Measurements from ENCODE around the gene ARFGAP1.
"Not testable (repeated sequence)": the region's sequence is repeated elsewhere in the genome, so short reads cannot be mapped to it uniquely, and the experiment has no call there.

Gene ARFGAP1

GRCh38 chr20:63293456-63293855 lies 20.8 kb downstream of the ARFGAP1 start:
- DNase-seq = no peak

DNA sequence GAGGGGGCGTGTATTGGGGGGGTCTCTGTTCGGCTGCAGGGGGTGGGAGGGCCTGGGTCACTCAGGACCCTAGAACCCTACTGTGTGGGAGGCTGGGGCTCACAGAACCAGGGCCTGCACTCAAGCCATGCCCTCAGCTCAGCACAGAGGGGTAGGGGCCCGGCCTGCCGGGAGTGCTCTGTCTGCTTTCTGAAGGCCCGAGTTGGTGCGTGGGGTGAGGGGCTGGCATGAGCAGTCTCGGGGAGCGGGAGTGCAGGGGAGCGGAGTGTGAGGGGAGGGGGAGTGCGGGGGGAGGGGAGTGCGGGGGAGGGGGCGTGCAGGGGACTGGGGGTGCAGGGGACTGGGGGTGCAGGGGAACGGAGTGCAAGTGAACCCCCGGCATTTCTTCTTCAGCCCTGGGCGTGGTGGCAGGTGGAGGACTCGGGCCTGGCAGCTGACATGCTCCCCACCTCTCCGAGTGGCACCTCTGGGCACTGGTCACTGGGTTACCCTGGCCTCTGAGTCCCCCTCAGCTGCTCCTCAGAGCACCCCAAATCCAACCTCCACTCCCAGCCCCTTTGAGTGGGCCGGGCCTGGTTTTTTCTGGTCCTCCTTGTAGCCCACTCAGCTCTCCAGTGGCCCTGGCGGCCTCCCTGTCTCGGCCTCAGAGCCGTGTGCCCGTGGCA lies 21.4 kb downstream of the ARFGAP1 start:
- no peak for DNase-seq

DNA sequence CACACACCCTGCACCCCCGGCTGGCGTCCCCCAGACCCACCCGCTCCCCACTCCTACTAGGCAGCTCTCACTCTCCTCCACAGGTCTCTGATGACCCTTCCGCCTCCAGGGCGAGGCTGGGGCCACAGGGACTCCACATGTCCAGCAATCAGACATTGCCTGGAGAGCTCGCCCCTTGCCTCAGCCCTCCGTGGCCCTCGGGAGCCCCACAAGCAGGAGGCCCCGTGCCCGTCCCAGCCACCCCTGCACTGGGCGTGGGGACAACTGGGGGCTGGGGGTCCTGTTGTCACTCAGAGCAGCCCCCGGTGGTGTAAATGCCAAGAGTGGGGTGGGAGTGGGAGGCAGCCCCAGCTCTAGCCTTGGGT lies 21.9 kb downstream of the ARFGAP1 start:
- no peak for DNase-seq

DNA sequence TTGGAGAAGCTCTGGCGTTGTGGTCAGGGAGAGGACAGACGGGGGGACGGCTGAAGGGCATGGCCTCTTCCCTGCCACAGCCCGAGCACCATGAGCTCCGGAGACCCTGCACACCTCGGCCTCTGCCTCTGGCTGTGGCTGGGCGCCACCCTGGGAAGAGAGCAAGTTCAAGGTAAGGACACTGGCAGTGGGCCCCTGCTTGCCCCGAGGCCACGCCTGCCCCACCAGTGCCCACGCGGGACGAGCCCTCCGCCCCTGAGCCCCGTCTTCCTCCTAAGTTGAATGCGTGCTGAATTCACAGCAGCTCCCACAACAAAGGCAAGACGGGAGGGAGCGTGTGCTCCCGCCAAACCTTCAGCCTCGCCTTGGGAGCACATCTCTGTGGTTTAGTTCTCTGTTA lies 22.4 kb downstream of the ARFGAP1 start:
- DNase-seq = no peak

DNA sequence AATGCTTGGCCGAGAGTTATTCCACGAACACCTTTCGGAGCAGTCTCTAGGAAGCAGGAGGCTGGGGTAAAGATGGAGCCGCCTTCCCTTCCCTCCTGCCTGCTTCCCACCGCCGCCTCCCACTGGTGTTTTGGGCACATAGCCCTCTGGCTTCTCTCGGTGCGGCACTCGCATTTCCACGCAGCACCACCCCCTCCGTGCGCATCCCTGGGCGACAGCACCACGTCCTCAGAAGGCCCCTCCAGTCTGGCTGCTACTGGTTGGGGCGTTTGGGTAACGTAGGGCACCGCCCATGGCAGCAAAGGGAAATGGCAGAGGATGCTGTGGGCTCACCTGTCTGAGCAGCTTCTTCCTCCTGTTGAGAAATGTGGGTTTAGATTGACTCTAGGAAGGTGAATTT lies 22.8 kb downstream of the ARFGAP1 start:
- no peak for DNase-seq

GRCh38 chr20:63295846-63296245 lies 23.2 kb downstream of the ARFGAP1 start:
- no peak for DNase-seq

- DNase-seq = no peak
Measured at GRCh38 chr20:63296531-63297299, 24.1 kb downstream of the ARFGAP1 start.

DNA sequence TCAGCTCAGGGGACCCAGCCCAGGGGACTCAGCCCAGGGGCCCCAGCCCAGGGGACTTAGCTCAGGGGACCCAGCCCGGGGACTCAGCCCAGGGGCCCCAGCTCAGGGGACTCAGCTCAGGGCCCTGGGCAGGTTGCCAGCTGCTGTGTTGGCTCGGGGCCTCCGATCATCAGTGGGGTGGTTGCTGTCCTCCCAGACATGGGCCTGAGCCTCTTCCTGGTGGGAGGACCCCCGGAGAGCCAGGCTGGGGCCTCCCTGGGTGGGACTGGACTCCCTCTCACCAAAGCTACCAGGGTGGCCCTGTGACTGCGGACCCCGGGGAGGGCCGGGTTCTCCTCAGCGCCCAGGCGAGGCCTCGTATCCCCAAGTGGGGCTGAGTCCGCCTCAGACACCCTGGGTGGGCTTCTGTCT lies 24.8 kb downstream of the ARFGAP1 start:
- DNase-seq = no peak

GRCh38 chr20:63297796-63298572 lies 25.4 kb downstream of the ARFGAP1 start:
- no peak for DNase-seq

DNA sequence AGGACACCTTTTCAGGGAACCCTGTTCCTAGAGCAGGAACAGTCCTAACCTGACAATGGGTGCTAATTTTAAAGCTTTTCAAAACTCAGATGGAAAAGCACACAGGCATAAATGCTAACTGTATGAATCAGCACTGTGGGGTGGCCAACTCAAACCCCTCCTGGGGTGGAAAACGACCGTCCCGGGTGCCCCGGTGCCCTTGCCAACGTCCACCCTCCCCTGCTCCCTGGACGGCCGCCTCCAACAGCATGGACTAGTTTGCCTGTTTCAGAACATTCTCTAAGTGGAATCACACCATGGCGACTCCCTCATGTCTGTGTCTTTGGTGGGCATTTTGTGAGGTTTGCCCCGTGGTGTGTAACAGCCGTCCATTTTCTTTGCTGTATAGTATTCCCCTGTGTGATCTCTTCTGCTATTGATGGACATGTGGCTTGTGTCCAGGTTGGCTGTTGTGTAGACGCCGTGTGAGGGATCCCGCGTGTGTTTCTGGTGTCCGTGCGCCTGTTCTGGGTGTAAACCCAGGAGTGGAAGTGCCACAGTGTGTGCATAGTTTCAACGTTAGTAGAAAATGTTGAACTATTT lies 26.2 kb downstream of the ARFGAP1 start:
- no peak for DNase-seq

DNA sequence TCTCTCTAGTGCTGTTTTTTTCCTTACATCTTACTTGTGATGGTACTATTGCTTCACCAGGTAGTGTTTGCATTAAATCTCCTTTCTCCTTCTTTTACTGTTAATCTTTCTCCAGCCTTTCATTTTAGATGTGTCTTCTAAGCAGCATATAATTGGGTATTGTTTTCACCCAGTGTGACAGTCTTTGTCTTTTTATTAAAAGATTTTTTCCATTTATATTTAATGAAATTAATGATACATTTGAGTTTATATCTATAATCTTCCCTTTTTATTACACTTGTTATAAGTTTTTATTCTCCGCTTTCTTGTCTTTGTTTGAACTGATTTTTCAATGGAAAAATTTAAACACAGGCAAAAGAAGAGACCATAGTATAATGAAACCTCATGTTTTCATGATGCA lies 29.1 kb downstream of the ARFGAP1 start:
- no peak for DNase-seq

- DNase-seq = no peak
Measured at GRCh38 chr20:63303095-63303666, 30.6 kb downstream of the ARFGAP1 start.

- DNase-seq = no peak
Measured at GRCh38 chr20:63305393-63305792, 32.8 kb downstream of the ARFGAP1 start.

DNA sequence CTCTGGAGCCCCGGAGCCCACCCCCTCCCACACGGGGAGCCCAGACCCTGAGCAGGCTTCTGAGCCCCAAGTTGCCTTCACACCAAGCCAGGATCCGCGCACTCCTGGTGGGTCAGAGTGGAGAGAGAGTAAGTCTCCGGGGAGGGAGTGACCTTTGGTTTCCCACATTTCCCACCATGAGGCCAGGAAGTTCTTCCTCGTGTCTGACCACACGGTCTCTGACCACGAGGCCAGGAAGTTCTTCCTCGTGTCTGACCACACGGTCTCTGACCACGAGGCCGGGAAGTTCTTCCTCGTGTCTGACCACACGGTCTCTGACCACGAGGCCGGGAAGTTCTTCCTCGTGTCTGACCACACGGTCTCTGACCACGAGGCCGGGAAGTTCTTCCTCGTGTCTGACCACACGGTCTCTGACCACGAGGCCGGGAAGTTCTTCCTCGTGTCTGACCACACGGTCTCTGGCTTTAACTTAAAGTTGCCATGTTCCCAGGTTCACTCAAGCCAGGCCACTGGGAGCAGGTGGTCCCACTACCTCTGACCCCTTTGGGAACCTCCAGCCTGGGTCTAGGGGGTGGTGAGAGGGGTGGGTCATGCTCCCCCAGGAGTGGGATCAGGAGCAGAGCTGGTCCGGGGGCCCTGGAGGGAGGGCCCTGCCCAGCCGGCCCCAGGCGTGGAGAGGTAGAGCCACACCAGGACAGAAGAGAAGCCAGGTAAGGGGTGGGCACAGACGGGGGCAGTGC lies 33.5 kb downstream of the ARFGAP1 start:
- DNase-seq = not testable (repeated sequence)

- no peak for DNase-seq
Measured at GRCh38 chr20:63306673-63307537, 34.3 kb downstream of the ARFGAP1 start.

DNA sequence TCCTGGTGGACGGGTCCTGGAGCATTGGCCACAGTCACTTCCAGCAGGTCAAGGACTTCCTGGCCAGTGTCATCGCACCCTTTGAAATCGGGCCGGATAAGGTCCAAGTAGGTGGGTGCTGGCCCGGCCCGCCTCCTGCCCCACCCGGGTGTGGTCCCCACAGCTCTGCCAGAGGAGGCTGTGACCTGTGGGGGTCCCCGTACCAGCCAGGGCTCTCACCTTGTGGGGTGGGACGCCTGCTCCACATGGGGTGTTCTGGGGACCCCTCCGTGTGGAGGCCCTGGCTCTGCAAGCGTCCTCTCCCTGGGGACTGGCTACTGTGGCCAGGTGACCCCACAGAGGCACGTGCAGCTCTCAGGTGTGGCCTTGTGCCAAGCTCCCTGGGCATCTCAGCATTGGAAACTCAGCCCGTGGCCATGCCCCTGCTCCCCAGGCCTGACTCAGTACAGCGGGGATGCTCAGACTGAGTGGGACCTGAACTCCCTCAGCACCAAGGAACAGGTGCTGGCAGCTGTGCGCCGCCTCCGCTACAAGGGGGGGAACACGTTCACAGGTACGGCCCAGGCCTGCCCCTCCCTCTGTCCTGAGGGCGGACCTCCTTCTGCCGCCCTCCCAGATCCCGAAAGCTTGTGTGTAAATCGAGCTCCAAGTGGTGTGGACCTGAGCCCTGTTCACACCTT lies 35.1 kb downstream of the ARFGAP1 start:
- DNase-seq = no peak

- no peak for DNase-seq
Measured at GRCh38 chr20:63308218-63308911, 35.8 kb downstream of the ARFGAP1 start.

DNA sequence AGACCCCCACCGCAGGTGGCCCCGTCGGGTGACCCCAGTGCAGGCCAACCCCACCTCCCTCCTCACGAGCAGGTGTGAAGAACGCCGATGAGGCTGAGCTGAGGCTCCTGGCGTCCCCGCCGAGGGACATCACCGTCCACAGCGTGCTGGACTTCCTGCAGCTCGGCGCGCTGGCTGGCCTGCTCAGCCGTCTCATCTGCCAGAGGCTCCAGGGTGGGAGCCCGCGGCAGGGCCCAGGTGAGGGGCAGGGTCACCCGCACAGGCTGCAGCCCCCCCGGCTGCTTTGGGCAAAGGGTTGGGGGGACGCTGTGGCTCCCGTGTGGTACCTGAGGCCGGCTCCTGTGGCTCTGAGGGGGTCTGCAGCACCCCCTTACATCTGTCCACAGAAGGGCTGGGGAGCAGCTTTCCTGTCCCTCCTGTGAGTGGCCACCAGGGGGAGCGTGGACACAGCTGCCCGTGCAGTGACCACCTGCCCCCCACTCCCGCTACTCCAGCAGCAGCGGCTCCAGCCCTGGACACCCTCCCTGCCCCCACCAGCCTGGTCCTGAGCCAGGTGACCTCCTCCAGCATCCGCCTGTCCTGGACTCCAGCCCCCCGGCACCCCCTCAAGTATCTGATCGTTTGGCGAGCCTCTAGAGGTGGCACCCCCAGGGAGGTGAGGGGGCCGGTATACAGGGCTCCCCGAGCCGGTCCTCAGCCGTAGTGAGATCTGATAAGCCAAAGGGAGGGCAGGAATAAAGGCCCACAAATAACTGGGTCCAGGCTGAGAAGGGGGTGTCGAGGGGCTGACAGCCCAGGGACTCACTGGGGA lies 36.9 kb downstream of the ARFGAP1 start:
- no peak for DNase-seq
